Measurements from ENCODE around the gene CPSF7.
A peak's percentile ranks its signal among the peaks of the same experiment; 100 is the strongest.

Gene CPSF7

DNA sequence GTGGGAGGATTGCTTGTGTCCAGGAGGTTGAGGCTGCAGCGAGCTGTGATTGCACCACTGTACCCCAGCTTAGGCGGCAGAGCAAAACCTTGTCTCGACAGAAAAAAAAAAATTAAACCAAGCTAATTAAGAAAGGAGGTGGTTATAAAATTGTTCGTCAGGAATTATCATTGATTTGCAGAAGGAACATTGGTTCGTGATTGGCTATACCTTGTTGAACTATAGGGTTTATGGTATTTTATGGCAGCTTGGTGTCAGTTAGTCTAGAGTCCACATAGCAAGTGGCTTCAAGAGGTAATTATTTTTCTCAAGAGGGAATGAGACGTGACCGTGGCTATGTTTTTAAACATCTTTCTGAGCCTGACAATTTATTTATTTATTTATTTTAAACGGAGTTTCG lies 48.9 kb downstream of the CPSF7 start:
- no peak for DNase-seq

GRCh38 chr11:61378713-61379313 lies 51.0 kb downstream of the CPSF7 start:
- no peak for DNase-seq

DNA sequence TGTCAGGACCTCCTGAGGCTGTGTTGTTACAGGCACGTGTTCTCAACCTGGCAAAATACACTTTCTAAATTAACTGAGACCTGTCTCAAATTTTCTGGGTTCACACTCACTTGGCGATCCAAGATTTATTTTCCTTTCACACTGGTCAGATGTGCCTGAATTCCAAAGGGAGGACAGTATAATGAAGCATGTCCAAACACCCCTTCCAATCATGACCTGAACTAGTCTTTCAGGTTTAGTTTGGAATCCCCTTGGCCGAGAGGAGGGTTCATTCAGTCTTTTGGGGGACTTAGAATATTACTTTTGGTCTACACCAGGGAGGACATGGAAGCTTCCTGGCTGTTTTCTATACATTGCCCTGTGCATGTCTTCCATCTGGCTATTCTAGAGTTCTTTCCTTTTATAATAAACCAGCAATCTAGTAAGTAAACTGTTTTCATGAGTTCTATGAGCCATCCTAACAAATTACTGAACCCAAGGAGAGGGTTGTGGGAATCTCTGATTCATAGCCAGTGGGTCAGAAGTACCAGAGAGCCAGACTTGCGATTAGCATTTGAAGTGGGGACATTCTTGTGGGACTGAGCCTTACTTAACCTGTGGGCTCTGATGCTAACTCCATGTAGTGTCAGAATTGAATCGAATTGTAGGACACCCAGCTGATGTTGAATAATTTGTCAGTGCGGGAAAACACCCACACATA lies 52.2 kb downstream of the CPSF7 start:
- no peak for DNase-seq

DNA sequence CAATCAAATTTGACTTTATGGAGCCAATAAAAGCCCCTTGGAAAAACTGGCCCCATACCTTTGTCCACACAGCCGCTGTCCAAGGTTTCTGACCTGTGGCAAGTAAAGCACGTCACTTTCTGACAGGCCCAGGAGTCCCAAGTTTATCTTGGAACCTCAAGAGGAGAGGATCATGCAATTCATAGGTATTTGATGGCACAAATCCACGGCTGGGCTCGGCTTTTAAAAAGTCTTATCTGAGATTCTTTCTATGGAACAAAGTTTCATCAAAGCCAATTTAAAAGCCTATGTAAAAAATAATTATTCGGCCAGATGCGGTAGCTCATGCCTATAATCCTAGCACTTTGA lies 54.0 kb downstream of the CPSF7 start:
- DNase-seq, result no peak

GRCh38 chr11:61372659-61373420 lies 56.9 kb downstream of the CPSF7 start:
- no peak for DNase-seq

- DNase-seq, result no peak
Measured at GRCh38 chr11:61370349-61371005, 59.3 kb downstream of the CPSF7 start.

GRCh38 chr11:61369372-61370348 lies 60.1 kb downstream of the CPSF7 start:
- no peak for DNase-seq

DNA sequence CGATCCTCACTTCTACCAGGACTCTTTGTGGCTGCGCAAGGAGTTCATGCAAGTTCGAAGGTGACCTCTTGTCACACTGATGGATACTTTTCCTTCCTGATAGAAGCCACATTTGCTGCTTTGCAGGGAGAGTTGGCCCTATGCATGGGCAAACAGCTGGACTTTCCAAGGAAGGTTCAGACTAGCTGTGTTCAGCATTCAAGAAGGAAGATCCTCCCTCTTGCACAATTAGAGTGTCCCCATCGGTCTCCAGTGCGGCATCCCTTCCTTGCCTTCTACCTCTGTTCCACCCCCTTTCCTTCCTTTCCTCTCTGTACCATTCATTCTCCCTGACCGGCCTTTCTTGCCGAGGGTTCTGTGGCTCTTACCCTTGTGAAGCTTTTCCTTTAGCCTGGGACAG lies 61.1 kb downstream of the CPSF7 start:
- DNase-seq, result no peak

DNA sequence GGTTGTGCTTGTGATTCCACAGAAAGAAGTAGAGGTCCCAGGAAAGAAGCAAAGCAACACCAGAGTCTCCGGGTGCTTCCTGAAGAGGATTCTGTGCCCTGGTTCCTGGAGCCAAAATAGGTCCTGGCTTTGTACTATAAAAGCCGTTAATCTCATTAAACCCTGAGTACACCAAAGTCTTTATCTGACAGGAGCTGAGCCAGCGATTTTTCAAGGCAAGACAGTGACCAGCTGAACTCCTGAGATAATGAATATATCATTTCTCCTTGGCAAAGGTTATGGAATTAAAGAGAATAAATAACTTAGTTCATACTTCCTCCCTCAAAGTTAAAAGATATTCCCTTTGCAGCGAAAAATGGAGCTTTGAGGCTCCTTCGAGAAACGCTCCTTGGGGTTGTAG lies 62.4 kb downstream of the CPSF7 start:
- no peak for DNase-seq

GRCh38 chr11:61364012-61364675 lies 65.6 kb downstream of the CPSF7 start:
- DNase-seq, result no peak

DNA sequence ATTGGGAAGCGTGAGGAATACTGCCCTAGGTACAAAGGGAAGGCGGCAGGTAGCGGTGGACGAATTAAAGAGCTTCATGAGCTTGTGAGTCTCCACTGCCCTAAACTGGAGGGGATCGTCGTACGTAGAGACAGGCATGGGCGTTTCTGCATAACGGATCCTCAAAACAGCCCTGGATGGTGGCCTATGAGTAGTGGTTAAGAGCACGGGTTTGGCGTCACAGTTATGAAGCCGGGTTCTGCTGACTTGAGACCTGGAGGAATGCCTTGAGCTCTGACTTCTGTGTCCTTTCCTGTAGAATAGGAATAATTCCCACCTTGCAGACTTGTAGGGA lies 67.3 kb downstream of the CPSF7 start:
- DNase-seq, result peak; percentile 2 to 11

DNA sequence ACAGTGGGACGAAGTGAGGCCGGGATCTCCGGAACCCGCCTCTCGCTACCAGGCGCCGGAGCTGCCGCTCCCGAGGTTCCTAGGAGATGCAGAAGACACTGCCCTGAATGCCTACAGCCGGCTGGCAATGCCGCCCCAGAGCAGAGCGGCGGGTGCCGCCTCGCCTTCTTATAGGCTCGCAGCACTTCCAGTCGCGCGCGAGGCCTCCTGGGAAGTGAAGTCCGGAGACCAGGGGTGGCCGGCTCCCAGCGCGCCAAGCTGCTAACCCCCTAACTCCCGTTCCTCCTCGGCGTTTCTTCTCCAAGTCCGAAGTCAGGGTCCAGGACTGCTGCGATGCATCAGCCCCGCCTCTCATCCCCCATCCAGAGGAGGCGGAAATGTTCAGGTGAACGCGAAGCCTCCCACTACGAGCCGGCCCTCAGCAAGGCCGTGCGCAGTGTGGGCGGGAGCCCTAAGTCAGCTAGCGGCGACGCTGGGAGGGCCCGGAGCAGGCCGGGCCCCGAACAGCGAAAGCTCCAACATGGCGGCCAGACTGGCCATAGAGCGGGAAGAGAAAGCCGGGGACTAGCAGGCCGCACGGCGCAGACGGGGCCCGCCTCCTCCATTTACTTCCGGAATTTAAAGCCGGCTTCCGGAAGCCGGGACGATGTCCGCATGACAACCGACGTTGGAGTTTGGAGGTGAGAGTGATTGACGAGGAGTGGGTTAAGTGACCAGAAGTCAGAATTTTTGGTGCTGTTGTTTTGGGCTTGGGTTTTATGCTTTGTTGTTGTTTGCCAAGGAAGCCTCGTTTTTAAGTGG lies 67.8 kb downstream of the CPSF7 start, which contains the start of the genes CYB561A3 and TMEM138:
Gene CYB561A3, minus strand, starts transcription at position 142 of the 801 bp plus-strand sequence. CDS start 5,169 bp downstream, outside the sequence.
Gene TMEM138, plus strand, starts transcription at position 634 of the 801 bp plus-strand sequence. CDS start 2,017 bp downstream, outside the sequence.
- DNase-seq, result peak; percentile 83 to 86

GRCh38 chr11:61361237-61361740 lies 68.5 kb downstream of the CPSF7 start:
- no peak for DNase-seq

DNA sequence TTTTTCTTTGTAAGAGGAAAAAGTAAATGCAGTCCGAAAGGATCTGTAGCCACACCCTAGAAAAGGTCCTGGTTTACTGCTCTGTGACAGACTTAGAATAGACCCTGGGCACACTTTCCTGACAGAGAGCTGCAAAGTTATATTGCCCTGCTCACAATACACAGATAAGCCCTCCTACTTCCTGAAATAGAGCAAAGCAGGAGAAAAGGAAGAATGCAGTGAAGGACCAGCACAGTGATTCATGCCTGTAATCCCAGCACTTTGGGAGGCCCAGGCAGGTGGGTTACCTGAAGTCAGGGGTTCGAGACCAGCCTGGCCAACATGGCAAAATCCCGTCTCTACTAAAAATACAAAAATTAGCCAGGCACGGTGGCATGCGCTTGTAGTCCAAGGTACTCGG lies 70.3 kb downstream of the CPSF7 start:
- DNase-seq, result no peak

- DNase-seq, result no peak
Measured at GRCh38 chr11:61358566-61358965, 71.2 kb downstream of the CPSF7 start.

DNA sequence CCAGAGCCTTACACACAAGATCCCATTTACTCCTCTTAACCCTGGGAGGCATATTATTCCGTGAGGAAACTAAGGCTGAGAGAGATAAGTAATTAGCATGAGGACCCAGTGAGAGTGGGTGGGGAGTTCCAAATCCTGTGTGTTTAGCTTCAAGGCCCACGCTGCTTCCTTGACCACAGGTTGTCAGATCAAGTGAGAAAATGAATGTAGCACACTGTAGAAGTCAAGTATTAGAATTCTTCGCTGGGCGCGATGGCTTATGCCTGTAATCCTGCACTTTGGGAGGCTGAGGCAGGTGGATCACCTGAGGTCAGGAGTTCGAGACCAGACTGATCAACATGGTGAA lies 71.9 kb downstream of the CPSF7 start:
- no peak for DNase-seq

DNA sequence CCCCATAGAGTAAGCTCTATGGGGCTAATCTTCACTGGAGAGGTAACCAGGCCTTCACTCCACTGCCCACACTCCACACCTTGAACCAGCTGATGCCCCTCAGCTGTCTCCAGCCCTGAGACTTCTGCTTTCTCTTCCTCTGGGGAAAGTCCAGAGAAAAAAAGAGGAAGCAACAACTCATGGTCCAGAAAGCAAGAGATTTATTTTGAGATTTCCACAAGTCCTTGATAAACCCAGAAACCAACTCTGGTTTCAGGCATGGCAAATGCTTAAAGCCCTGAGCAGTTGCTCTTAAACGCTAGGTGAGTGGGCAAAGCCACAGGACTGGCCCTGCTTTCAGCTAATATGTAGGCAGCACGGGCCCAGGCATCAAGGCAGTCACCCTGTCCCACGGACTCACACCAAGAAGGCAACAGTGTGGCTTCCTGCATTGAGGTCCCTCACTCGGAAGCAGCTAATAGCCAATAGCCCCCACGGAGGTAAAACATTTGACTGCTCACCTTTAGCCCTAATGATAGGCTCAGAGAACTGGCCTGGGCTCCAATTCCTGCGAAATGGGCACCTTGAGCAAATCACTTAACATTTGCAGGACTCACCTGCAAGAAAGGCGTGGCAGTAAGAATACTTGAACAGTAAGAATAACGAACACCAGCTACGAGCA lies 72.4 kb downstream of the CPSF7 start:
- no peak for DNase-seq

DNA sequence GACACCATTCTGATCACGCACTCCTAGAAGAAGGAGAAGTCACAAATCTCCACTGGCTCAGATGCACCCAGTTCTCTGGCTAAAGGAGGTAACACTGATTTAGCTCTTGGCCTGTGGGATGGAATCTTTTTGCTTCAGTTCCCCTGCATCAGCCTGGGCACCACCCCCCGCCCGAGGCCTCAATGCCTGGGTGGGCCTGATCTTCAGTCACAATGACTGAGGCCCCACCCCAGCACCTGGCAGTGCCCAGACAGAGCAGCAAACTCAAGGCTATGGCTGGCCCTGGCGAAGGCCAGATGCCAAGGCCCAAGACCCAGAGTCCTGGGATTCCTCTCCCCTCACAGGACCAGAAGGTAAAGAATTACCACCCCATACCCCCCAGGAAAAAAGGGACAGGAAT lies 73.1 kb downstream of the CPSF7 start:
- DNase-seq, result no peak

- DNase-seq, result no peak
Measured at GRCh38 chr11:61354208-61354607, 75.6 kb downstream of the CPSF7 start.

Data from stimulated activated CD4-positive, alpha-beta T cell treated with anti-CD3 and anti-CD28 coated beads, Interleukin-4, amount 100 ng/mL, for 4 hours (primary cell).